ENCODE results near the gene SLC2A1.

DNA sequence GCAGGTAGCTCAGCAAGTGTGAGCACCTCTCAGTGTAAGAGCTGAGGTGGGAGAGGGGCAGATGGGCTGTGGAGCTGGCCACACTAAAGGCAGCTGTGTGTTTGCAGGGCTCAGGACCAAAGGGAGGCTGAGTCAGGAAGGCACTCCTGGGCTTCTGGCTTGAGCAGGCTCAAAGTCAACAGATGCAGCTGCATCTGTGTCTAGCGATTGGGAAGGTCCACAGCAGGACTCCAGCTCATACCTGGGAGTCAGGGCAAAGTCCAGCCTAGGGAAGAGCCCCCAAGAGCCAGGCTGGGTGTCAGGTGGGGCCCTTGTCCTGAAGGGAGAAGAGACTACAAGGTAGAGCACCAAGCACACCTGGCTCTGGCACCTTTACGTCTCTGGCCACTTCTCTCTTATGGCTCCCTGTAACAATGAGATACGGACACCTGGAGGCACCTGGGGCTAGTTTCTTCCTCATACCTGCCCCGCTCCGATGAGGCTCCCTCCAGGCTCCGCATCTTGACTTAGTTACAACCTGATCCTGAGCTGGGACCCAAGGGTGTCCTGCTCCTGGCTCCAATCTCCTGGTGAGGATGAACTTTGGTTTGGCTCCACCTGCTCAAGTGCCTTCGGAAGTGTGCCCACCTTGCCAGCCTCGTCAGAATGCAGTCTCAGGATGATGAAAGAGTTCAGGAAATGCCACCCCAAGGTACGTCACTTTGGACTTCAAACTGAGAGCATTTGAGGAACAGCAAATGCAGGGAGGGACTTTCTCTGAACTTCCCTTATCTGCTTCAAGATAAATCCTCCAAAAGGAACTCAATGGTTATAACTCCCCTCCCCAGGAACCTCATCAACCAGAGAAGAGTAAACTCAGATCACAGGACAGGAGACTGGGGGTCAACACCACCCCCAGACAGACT lies 21.5 kb upstream of the SLC2A1 start:
- TF ChIP-seq CTCF (IDR thresholded peaks at IDR 0.05) (no peak), POLR2A (IDR thresholded peaks at IDR 0.05) (no peak)
